ENCODE results near the gene MPP3. TPM values are rescaled to one million over a fixed set of nuclear protein-coding genes. Genes with fewer than 3 reads are reported as not detected.
A peak's percentile ranks its signal among the peaks of the same experiment; 100 is the strongest.
"Not testable (repeated sequence)": the region's sequence is repeated elsewhere in the genome, so short reads cannot be mapped to it uniquely, and the experiment has no call there.

Gene MPP3
- total RNA-seq, 1 donor from 2014 or later = 5.9 TPM

DNA sequence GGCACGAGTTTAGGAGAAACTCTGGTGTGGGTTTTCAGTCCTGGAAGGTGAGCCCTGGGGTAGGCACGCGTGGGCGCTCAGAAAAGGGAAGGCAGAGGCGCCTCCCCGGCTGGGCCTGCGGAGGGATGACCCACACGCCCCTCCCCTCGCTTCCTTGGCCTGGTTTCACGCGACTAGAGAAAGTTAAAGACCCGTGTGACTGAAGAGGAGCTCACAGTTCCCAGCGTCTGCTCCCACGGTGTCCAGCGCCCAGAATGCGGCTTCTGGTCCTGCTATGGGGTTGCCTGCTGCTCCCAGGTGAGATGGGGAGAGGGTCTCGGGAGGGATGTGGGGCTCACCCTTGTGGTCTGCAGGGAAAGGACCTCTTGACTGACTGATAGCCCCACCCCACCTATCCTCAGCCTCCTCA is 14.0 kb upstream of the MPP3 start, which contains the start of gene CD300LG:
TSS of gene CD300LG (plus strand) at position 214 of the 409 bp plus-strand sequence. CDS start at position 255, 41 bp downstream.
- Mint-ChIP-seq H3K4me3 (ENCODE audit: unreplicated experiment) (no peak within 1 kb of the TSS), H3K36me3 (ENCODE audit: unreplicated experiment) (no peaks in the 10 kb centered on the region), H3K27me3 (ENCODE audit: unreplicated experiment) (peaks cover 16% of the 10 kb centered on the region), H3K27ac (ENCODE audit: unreplicated experiment) (no peak within 1 kb of the TSS), H3K4me1 (ENCODE audit: unreplicated experiment) (peaks cover 3% of the 10 kb centered on the region), H3K9me3 (ENCODE audit: unreplicated experiment) (no peaks in the 10 kb centered on the region)
- no peak for TF ChIP-seq CTCF (IDR thresholded peaks at IDR 0.05)
- DNase-seq (ENCODE audit: extremely low spot score, unreplicated experiment) = no peak

- Mint-ChIP-seq H3K9me3 (ENCODE audit: unreplicated experiment) (no peaks in the 10 kb centered on the region), H3K27ac (ENCODE audit: unreplicated experiment) (no peak overlapping the region), H3K4me3 (ENCODE audit: unreplicated experiment) (no peak overlapping the region), H3K27me3 (ENCODE audit: unreplicated experiment) (peaks cover 11% of the 10 kb centered on the region), H3K36me3 (ENCODE audit: unreplicated experiment) (no peaks in the 10 kb centered on the region), H3K4me1 (ENCODE audit: unreplicated experiment) (peaks cover 6% of the 10 kb centered on the region)
- peak; percentile 96 for TF ChIP-seq CTCF (IDR thresholded peaks at IDR 0.05)
- DNase-seq (ENCODE audit: extremely low spot score, unreplicated experiment) = peak; percentile 94
These were observed 13.3 kb upstream of the MPP3 start for GRCh38 chr17:43846221-43846712.

DNA sequence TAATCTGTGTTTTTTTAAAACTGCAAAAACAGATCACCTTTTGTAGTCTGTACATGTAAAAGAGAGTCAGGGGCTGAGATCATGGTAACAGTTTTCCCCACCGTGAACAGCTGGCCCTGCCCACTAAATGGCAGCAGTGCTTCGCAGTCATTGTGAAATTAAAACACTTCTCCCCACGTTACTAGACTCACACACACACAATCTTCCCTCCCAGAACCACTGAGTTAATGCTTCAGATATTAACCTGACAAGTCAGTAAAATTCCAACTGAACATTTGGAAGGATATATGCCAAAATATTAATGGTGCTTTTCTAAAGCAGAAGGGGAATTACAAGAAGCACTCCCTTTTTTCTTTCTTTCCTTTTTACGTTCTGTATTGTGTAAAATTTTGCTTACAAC is 12.8 kb upstream of the MPP3 start:
- Mint-ChIP-seq H3K36me3 (ENCODE audit: unreplicated experiment) (no peaks in the 10 kb centered on the region), H3K27ac (ENCODE audit: unreplicated experiment) (no peak overlapping the region), H3K4me3 (ENCODE audit: unreplicated experiment) (no peak overlapping the region), H3K27me3 (ENCODE audit: unreplicated experiment) (peaks cover 9% of the 10 kb centered on the region), H3K9me3 (ENCODE audit: unreplicated experiment) (no peaks in the 10 kb centered on the region), H3K4me1 (ENCODE audit: unreplicated experiment) (peaks cover 11% of the 10 kb centered on the region)
- no peak for TF ChIP-seq CTCF (IDR thresholded peaks at IDR 0.05)
- DNase-seq (ENCODE audit: extremely low spot score, unreplicated experiment) = no peak

DNA sequence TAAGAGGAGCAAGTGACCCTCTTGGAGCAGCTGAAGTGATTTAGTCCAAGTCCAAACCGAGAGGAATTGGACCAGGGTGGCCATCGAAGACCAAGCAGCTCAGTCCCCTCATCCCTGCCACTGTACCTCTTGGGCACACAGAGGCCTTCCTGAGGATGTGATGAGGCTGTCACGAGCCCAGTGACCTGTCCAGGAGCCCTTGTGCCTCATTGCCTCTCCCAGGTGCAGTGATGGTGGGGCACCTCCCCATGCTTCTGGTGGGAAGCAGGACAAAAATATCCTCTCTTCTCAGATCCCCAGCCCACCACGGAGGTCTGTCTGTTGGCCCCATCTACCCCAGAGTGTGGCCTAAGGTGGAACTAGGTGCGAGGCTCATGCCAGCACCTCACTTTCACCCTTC is 11.3 kb upstream of the MPP3 start:
- no peak overlapping the region for H3K4me3 Mint-ChIP-seq (ENCODE audit: unreplicated experiment)
- H3K27me3 Mint-ChIP-seq (ENCODE audit: unreplicated experiment) = peaks cover 16% of the 10 kb centered on the region
- no peak overlapping the region for H3K27ac Mint-ChIP-seq (ENCODE audit: unreplicated experiment)
- TF ChIP-seq CTCF (IDR thresholded peaks at IDR 0.05) = no peak
- no peak for DNase-seq (ENCODE audit: extremely low spot score, unreplicated experiment)
- H3K36me3 Mint-ChIP-seq (ENCODE audit: unreplicated experiment) = no peaks in the 10 kb centered on the region
- peaks cover 24% of the 10 kb centered on the region for H3K4me1 Mint-ChIP-seq (ENCODE audit: unreplicated experiment)
- no peaks in the 10 kb centered on the region for H3K9me3 Mint-ChIP-seq (ENCODE audit: unreplicated experiment)

DNA sequence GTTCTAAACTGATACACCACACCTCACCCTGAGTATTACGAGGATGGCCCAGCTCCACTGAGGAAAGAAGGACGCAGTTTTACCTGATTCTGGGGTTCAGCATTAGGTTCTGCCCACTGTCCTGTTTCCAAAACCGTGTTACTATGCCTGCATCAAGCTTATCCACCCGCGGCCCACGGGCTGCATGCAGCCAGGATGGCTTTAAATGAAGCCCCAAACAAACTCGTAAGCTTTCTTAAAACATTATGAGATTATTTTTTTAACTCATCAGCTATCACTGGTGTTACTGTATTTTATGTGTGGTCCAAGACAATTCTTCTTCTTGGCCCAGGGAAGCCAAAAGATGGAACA is 10.0 kb upstream of the MPP3 start:
- Mint-ChIP-seq H3K4me3 (ENCODE audit: unreplicated experiment) (no peak overlapping the region), H3K27ac (ENCODE audit: unreplicated experiment) (no peak overlapping the region), H3K27me3 (ENCODE audit: unreplicated experiment) (peaks cover 12% of the 10 kb centered on the region), H3K9me3 (ENCODE audit: unreplicated experiment) (no peaks in the 10 kb centered on the region), H3K36me3 (ENCODE audit: unreplicated experiment) (no peaks in the 10 kb centered on the region), H3K4me1 (ENCODE audit: unreplicated experiment) (peaks cover 24% of the 10 kb centered on the region)
- no peak for TF ChIP-seq CTCF (IDR thresholded peaks at IDR 0.05)
- no peak for DNase-seq (ENCODE audit: extremely low spot score, unreplicated experiment)

DNA sequence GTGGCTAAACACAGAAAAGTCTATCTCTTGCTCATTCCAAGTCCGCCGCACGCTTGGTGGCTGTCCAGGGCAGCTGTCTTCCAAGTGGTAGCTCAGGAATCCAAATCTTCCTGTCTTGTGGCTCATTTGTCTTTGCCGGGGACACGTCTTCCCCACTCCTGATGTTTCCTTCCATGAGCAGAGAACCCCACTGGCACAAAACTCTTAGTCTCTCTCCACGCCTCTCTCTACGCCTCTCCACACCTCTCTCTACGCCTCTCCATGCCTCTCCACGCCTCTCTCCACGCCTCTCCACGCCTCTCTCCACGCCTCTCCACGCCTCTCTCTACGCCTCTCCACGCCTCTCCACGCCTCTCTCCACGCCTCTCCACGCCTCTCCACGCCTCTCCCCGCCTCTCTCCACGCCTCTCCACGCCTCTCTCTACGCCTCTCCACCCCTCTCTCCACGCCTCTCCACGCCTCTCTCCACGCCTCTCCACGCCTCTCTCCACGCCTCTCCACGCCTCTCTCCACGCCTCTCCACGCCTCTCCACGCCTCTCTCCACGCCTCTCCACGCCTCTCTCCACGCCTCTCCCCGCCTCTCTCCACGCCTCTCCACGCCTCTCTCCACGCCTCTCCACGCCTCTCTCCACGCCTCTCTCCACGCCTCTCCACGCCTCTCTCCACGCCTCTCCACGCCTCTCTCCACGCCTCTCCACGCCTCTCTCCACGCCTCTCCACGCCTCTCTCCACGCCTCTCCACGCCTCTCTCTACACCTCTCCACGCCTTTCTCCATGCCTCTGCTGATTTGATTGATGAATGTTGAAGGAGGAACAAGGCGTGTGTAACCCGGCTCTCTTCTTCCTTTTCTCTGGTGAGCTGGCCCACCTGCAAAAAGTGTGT is 9.4 kb upstream of the MPP3 start:
- not testable (repeated sequence) for H3K27ac Mint-ChIP-seq (ENCODE audit: unreplicated experiment); DNase-seq (ENCODE audit: extremely low spot score, unreplicated experiment); H3K4me3 Mint-ChIP-seq (ENCODE audit: unreplicated experiment); H3K36me3 Mint-ChIP-seq (ENCODE audit: unreplicated experiment); H3K9me3 Mint-ChIP-seq (ENCODE audit: unreplicated experiment)
- peaks cover 24% of the 10 kb centered on the region for H3K4me1 Mint-ChIP-seq (ENCODE audit: unreplicated experiment)
- H3K27me3 Mint-ChIP-seq (ENCODE audit: unreplicated experiment) = peaks cover 15% of the 10 kb centered on the region

All from osteocyte (in vitro differentiated cells).